BLaER1 (cell line): ENCODE results near the gene NEURL1.
"Not testable (repeated sequence)": the region's sequence is repeated elsewhere in the genome, so short reads cannot be mapped to it uniquely, and the experiment has no call there.

Experiments
- H3K27ac ChIP-seq: shearing (Covaris generic); formaldehyde crosslinking; 2 replicates; pipeline ENCODE4 v1.8.1; 2022
- H3K27me3 ChIP-seq: shearing (Covaris generic); formaldehyde crosslinking; 2 replicates; pipeline ENCODE4 v1.8.1; 2022
- H3K36me3 ChIP-seq: shearing (Covaris generic); formaldehyde crosslinking; 2 replicates; pipeline ENCODE4 v1.8.1; 2022
- H3K4me1 ChIP-seq: shearing (Covaris generic); formaldehyde crosslinking; 2 replicates; pipeline ENCODE4 v1.8.1; 2022
- H3K4me2 ChIP-seq: shearing (Covaris generic); formaldehyde crosslinking; 2 replicates; pipeline ENCODE4 v1.8.1; 2022
- H3K4me3 ChIP-seq: shearing (Covaris generic); formaldehyde crosslinking; 2 replicates; pipeline ENCODE4 v1.8.1; 2022
- H3K9ac ChIP-seq: shearing (Covaris generic); formaldehyde crosslinking; 2 replicates; pipeline ENCODE4 v1.8.1; 2022
- H3K9me3 ChIP-seq: shearing (Covaris generic); formaldehyde crosslinking; 2 replicates; pipeline ENCODE4 v1.8.1; 2022
- H4K20me1 ChIP-seq: shearing (Covaris generic); formaldehyde crosslinking; 2 replicates; pipeline ENCODE4 v1.8.1; 2022
- Cebpa-rat ChIP-seq: shearing (Covaris generic); IDR thresholded peaks from 2 replicates; pipeline ENCODE4 v1.8.1; 2022

The NEURL1 gene

DNA sequence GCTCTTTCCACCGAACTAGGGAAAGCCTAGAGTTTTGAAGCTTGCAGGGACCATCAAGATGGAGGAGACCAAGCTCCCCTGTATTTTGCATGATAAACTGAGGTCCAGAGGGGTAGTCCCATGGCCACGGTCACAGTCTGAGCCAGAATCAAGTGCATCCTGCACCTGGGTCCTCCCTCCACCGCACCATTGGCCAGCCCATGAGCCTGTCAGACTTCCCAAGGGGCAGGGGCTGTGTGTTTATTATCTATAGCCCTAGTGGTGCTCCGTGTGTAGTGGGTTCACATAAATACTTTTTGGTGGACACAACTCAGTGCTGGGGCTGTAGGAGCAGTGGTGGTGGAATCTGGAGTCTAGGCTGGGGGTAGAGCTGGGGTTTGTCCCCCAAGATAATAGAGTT is 18.1 kb upstream of the NEURL1 start:
- H3K9me3 ChIP-seq, result no peaks in the 10 kb centered on the region
- H3K27me3 ChIP-seq, result no peaks in the 10 kb centered on the region

DNA sequence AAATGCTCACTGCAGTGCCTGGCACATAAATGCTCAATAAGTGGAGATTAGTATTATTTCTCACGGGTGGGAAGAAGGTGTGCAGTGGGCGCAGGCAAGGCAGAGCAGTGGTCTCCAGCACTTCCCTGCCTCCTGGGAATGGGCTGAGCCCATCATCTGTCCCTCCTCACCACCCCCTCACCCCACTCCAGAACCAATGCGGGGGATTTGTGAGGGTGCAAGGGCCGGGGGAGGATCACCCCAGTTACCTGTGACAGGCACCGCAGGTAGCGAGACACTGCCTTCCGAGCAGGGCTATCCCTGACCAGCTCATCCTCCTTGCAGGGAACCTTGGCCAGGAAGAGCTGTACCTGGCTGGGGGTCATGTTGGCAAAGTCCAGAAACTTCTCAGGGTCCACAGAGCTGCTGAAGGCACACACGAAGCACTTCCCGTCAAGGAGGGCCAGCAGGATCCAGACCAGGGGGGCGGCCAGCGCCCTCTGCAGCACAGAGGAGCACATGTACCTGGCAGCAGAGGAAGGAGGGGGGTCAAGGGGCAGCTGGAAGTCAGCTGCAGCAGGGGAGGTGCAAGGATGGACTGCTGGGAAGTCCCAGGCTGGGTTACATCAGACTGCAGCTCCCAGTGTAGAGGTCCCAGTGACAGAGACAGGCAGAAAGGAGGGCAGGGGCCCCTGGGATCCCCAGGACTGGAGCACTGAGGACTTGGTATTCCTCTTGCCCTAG is 17.3 kb upstream of the NEURL1 start:
- Histone ChIP-seq H3K9ac (no peak overlapping the region), H4K20me1 (no peaks in the 10 kb centered on the region), H3K4me2 (no peak overlapping the region), H3K36me3 (no peaks in the 10 kb centered on the region), H3K4me1 (peaks cover 63% of the 10 kb centered on the region), H3K4me3 (no peak overlapping the region), H3K9me3 (no peaks in the 10 kb centered on the region), H3K27ac (0 out of 2 replicates have a peak overlapping the region, but pooled peaks have one; percentile 8), H3K27me3 (no peaks in the 10 kb centered on the region)
- TF ChIP-seq Cebpa-rat, result no peak

More for the DNA sequence above, 18.1 kb upstream of the NEURL1 start:
- no peak for TF ChIP-seq Cebpa-rat
- no peak overlapping the region for H3K27ac ChIP-seq
- no peaks in the 10 kb centered on the region for H3K36me3 ChIP-seq
- no peak overlapping the region for H3K4me2 ChIP-seq
- H3K4me1 ChIP-seq, result peaks cover 63% of the 10 kb centered on the region
- no peak overlapping the region for H3K4me3 ChIP-seq
- no peak overlapping the region for H3K9ac ChIP-seq
- no peaks in the 10 kb centered on the region for H4K20me1 ChIP-seq

DNA sequence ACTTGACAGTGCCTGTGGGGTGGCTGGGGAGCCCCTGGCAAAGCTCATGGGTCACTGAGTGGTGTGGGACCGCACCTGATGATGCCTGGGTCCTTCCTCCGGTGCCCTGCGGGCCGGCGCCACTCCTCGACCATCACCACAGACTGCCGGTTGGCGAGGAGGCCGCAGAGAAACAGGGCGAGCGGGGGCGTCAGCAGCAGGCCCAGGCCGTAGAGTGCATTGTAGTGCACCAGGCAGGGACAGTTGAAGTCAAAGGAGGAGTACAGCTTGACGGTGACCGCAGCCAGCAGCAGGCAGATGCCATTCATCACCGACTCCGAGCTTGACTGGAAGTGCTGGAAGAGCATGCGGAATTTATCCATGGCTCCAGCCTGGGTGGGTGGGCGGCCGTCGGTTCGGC is 14.8 kb upstream of the NEURL1 start:
- no peak for TF ChIP-seq Cebpa-rat
- H3K4me2 ChIP-seq, result no peak overlapping the region
- H3K27ac ChIP-seq, result no peak overlapping the region

DNA sequence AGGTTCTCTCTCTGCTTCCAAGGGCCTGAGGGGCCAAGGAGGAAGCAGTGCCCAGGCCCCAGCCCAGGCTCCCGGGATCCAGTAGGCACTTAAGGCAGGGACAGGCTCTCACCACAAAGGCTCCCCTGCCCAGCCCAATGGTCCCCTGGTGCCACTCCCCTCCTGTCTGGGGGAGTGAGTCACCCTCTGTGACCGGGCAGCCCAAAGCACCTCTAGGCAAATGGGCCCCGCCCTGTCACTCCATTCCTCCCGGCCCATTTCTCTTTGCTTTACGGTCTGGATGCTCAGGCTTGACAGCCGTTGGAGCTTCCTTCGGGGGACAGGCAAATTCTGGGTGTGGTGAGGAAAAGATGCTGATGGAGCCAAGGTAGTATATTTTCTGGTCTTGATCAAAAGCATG is 14.4 kb upstream of the NEURL1 start, which contains the start of gene CALHM3:
Gene CALHM3, minus strand, starts transcription at position 106 of the 400 bp plus-strand sequence. CDS start 208 bp downstream, outside the sequence.
- Histone ChIP-seq H3K9ac (no peak within 1 kb of the TSS), H3K27ac (no peak within 1 kb of the TSS), H3K36me3 (no peaks in the 10 kb centered on the region), H3K4me2 (peak within 1 kb of the TSS; percentile 21), H3K9me3 (no peaks in the 10 kb centered on the region), H3K4me3 (no peak within 1 kb of the TSS), H3K27me3 (no peaks in the 10 kb centered on the region), H3K4me1 (peaks cover 45% of the 10 kb centered on the region), H4K20me1 (no peaks in the 10 kb centered on the region)
- no peak for TF ChIP-seq Cebpa-rat

More for the DNA sequence above, 14.8 kb upstream of the NEURL1 start:
- Histone ChIP-seq H3K27me3 (no peaks in the 10 kb centered on the region), H3K9me3 (no peaks in the 10 kb centered on the region), H3K4me3 (no peak overlapping the region), H3K9ac (no peak overlapping the region), H3K36me3 (no peaks in the 10 kb centered on the region), H4K20me1 (no peaks in the 10 kb centered on the region), H3K4me1 (peaks cover 45% of the 10 kb centered on the region)

DNA sequence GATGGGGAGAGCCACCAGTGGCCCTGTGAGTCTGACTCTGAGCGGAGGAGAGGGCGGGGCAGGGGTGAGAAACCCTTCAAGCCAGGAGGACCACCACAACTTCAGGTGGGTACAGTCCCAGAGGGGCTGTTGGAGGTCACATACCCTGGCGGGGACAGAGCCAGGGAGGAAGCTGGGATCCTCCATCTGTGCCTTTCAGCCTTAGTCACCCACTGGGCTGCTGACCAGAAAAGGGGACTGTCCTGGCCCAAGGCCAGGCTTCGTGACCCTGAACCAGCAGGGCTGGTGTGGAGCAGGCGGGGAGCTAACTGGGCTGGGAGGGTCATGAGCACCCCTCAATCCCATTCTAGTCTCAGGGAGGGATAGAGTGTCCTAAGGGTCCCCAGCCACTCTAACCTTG is 13.0 kb upstream of the NEURL1 start:
- no peak for TF ChIP-seq Cebpa-rat
- Histone ChIP-seq H3K27ac (peak overlapping the region; percentile 24; the same call in 1 of the 2 replicates), H4K20me1 (no peaks in the 10 kb centered on the region), H3K4me3 (no peak overlapping the region), H3K4me1 (peaks cover 46% of the 10 kb centered on the region), H3K27me3 (no peaks in the 10 kb centered on the region), H3K9me3 (no peaks in the 10 kb centered on the region), H3K36me3 (no peaks in the 10 kb centered on the region), H3K9ac (no peak overlapping the region), H3K4me2 (peak overlapping the region; percentile 20; the same call in 1 of the 2 replicates)

DNA sequence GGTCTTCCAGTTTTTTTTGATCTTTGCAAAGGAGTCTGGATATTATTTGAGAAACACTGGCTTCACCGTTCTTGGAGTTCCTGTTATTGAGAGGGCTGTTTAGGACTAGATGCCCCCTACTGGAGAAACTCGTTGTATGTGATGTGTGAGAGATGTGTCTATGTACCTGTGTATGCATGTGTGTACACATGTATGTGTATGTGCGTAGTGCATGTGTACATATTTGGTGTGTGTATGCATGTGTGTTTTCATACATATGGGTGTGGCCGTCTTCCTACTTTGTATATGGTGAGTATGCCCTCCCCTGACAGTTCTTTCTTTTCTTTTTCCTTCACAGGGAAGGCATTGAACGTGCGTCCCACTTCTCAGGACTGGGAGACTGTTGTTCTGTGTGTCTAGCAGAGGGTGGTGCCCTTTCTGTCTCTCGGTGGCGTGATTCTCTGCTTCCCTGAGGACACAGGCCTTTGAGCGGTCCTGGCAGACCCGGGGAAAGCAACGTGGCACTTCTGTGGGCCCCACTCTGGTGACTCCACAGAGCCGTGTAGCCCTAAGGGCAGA is 11.5 kb upstream of the NEURL1 start:
- Histone ChIP-seq H3K27me3 (no peaks in the 10 kb centered on the region), H3K9ac (no peak overlapping the region), H4K20me1 (no peaks in the 10 kb centered on the region), H3K9me3 (no peaks in the 10 kb centered on the region), H3K4me3 (no peak overlapping the region), H3K4me1 (peaks cover 37% of the 10 kb centered on the region), H3K27ac (0 out of 2 replicates have a peak overlapping the region, but pooled peaks have one; percentile 6), H3K4me2 (no peak overlapping the region), H3K36me3 (no peaks in the 10 kb centered on the region)
- TF ChIP-seq Cebpa-rat, result no peak

DNA sequence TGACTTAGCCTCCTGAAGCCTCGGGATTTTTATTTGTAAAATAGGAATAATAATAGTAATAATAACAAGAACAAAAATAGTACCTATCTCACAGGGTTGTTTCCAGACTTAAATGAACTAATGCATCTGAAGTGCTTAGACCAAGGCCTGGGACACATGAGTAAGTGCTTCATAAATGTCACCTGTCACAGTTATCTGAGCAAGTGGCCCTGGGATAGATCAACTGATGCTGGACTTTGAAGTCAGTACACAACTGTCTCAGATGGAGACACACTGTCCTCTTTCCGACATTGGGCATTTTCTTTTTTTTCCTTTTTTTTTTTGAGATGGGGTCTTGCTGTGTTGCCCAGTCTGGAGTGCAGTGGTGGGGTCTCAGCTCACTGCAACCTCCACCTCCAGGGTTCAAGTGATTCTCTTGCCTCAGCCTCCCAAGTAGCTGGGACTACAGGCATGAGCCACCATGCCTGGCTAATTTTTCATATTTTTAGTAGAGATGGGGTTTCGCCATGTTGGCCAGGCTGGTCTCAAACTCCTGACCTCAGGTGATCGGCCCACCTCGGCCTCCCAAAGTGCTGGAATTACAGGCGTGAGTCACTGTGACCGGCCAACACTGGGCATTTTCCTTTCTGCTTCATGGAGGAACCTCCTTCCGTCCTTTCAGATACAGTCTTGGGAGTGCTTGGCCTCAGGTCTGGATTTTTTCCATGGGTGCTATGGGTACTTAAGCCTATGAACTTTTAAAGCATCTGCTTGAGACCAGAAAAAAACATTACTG is 6.7 kb upstream of the NEURL1 start:
- not testable (repeated sequence) for H3K27ac ChIP-seq, H4K20me1 ChIP-seq, H3K9me3 ChIP-seq, H3K36me3 ChIP-seq, H3K27me3 ChIP-seq, H3K4me3 ChIP-seq, H3K9ac ChIP-seq, H3K4me2 ChIP-seq
- peaks cover 16% of the 10 kb centered on the region for H3K4me1 ChIP-seq

DNA sequence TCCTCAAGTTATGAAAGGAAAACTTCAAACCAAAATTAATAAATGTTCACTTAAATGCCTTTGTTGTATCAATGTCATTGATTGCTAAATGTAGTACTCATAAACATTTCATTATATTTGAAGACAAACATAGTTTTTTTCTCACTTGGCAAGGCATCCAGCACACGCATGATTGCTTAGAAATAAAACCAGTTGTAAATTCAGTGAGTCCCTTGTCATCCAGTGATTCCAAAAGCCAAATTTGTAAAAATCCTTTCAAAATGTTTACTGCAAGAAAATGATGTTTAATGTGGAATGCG is 6.1 kb upstream of the NEURL1 start:
- Histone ChIP-seq H3K4me1 (peaks cover 16% of the 10 kb centered on the region), H3K9ac (no peak overlapping the region), H3K4me2 (no peak overlapping the region), H3K27ac (no peak overlapping the region), H4K20me1 (0 out of 2 replicates have a peak, but pooled peaks cover 5% of the 10 kb centered on the region), H3K9me3 (no peaks in the 10 kb centered on the region), H3K27me3 (peaks cover 12% of the 10 kb centered on the region), H3K36me3 (no peaks in the 10 kb centered on the region), H3K4me3 (no peak overlapping the region)
- no peak for TF ChIP-seq Cebpa-rat

DNA sequence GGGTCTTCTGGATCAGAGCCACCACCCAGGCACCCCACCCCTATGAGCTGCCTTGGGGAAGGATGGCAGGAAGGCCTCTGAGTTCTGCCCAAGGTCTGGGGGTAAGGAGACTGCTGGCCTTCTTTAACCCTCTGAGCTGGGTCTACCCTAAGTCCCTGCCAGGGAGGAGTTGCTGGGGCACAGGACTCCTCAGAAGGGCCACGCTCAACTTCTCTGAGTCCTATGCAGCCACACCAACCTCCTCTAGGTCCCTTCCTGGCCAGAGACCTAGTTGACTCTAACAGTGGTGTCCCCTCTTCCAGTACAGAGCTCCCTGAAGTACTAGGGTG is 2.6 kb upstream of the NEURL1 start:
- peaks cover 48% of the 10 kb centered on the region for H3K27me3 ChIP-seq
- H3K4me1 ChIP-seq, result peaks cover 30% of the 10 kb centered on the region
- peaks cover 27% of the 10 kb centered on the region for H4K20me1 ChIP-seq
- no peaks in the 10 kb centered on the region for H3K9me3 ChIP-seq
- no peak for TF ChIP-seq Cebpa-rat
- no peaks in the 10 kb centered on the region for H3K36me3 ChIP-seq
- H3K4me3 ChIP-seq, result no peak overlapping the region
- no peak overlapping the region for H3K27ac ChIP-seq
- no peak overlapping the region for H3K9ac ChIP-seq
- peak overlapping the region; percentile 24; the same call in 1 of the 2 replicates for H3K4me2 ChIP-seq

DNA sequence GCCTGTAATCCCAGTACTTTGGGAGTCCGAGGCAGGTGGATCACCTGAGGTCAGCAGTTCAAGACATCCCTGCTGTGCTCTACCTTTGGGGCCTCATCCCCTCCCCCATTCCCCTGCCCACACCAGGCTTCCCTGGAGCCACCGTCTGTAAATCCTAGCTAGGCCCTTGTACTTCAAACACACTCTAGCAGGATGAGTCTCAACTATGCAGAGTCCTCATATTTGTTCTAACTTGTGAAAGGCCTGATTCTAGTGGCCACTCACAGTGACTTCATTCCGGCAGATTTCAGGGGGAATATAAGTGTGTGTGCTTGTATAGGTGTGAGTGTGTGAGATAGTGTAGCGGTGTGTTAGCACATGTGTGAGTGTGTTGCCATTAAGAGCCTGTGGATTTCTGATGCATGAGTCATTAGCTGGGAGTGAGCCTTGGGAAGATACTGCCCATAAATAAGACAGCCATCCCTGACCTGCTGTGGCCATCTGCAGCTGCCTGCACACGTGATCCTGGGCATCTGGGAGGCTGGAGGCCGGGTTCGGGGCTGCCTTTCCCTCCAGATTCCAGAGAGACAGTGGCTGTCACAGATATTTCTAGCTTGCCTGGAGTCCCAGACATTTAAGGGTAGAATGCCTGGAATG is 1.7 kb upstream of the NEURL1 start:
- Histone ChIP-seq H3K9me3 (no peaks in the 10 kb centered on the region), H3K27ac (no peak overlapping the region), H3K36me3 (no peaks in the 10 kb centered on the region), H3K4me2 (no peak overlapping the region), H3K9ac (no peak overlapping the region), H3K27me3 (peaks cover 57% of the 10 kb centered on the region), H3K4me1 (peaks cover 30% of the 10 kb centered on the region), H3K4me3 (no peak overlapping the region), H4K20me1 (peaks cover 27% of the 10 kb centered on the region)
- no peak for TF ChIP-seq Cebpa-rat
